Loucy (cell line): ENCODE results near the gene TAS1R1.

Experiments
- CTCF ChIP-seq: fragments of 200-600 bp; sonication (generic); conservative IDR thresholded peaks from 2 replicates; pipeline ENCODE4 v1.5.1; 2014; ENCODE audit warnings: mild to moderate bottlenecking, antibody characterized with exemption, low read length
- EZH2phosphoT487 ChIP-seq: fragments of 200-600 bp; IDR thresholded peaks from 2 replicates; pipeline ENCODE4 v1.6.1; 2018; ENCODE audit warnings: antibody characterized with exemption, mild to moderate bottlenecking, moderate library complexity, borderline replicate concordance

- TF ChIP-seq EZH2phosphoT487 (no peak), CTCF (no peak)
These were observed 46.3 kb upstream of the TAS1R1 start for GRCh38 chr1:6508816-6509189.
